ENCODE results near the gene SHROOM1. TPM values are rescaled to one million over a fixed set of nuclear protein-coding genes. Genes with fewer than 3 reads are reported as not detected.

The SHROOM1 gene
- total and polyA plus RNA-seq, 2 experiments from 2014 or later: 2.5 to 5.4 TPM

DNA sequence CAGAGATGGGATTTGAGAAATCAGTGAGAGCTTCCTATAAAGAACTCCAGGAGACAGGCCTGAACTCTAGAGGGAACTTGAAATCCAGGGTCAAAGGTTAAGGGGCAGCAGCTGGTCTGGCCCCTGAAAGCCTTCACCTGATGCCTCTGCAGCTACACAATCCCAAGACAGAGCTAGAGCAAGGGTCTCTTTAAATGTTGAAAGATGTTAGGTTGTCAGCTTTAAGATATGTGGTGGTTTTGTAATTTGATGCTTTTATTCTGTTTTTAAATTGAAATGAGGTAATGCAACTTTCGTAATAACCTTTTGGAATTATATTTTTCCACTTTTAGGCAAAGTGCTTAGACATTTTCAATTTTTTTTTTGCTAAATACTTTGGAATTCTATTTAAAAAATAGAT, 15.0 kb downstream of the SHROOM1 start:
- Mint-ChIP-seq H3K4me3 (peak overlapping the region; percentile 45; the same call in 1 of the 3 replicates), H3K27me3 (ENCODE audit: insufficient read depth, low read depth, poor library complexity) (peaks cover 46% of the 10 kb centered on the region), H3K4me1 (peaks cover 18% of the 10 kb centered on the region), H3K9me3 (peaks cover 3% of the 10 kb centered on the region; the same call in 1 of the 3 replicates), H3K36me3 (ENCODE audit: low read depth) (peaks cover 3% of the 10 kb centered on the region; the same call in 1 of the 3 replicates), H3K27ac (no peak overlapping the region)
- H3K4me3 ChIP-seq: no peak overlapping the region
- no peaks in the 10 kb centered on the region for H3K36me3 ChIP-seq (ENCODE audit: insufficient read depth)
- H3K27me3 ChIP-seq (ENCODE audit: insufficient read depth): peaks cover 84% of the 10 kb centered on the region
- no peaks in the 10 kb centered on the region for H3K79me2 ChIP-seq (replicated peaks; ENCODE audit: insufficient read depth)
- no peak overlapping the region for H3K27ac ChIP-seq (ENCODE audit: low read depth)
- no peak for ATAC-seq
- H3F3A ChIP-seq (replicated peaks; ENCODE audit: low read depth): 0 out of 2 replicates have a peak, but pooled peaks cover 4% of the 10 kb centered on the region
- no peak for TF ChIP-seq ZNF331 (CRISPR knock-in tag; IDR thresholded peaks at IDR 0.05; ENCODE audit: low read depth)
- no peak for TF ChIP-seq CREB1 (CRISPR knock-in tag; IDR thresholded peaks at IDR 0.05; ENCODE audit: low read depth)
- no peak for TF ChIP-seq ZNF114 (CRISPR knock-in tag; IDR thresholded peaks at IDR 0.05)
- TF ChIP-seq, protein P1, sequence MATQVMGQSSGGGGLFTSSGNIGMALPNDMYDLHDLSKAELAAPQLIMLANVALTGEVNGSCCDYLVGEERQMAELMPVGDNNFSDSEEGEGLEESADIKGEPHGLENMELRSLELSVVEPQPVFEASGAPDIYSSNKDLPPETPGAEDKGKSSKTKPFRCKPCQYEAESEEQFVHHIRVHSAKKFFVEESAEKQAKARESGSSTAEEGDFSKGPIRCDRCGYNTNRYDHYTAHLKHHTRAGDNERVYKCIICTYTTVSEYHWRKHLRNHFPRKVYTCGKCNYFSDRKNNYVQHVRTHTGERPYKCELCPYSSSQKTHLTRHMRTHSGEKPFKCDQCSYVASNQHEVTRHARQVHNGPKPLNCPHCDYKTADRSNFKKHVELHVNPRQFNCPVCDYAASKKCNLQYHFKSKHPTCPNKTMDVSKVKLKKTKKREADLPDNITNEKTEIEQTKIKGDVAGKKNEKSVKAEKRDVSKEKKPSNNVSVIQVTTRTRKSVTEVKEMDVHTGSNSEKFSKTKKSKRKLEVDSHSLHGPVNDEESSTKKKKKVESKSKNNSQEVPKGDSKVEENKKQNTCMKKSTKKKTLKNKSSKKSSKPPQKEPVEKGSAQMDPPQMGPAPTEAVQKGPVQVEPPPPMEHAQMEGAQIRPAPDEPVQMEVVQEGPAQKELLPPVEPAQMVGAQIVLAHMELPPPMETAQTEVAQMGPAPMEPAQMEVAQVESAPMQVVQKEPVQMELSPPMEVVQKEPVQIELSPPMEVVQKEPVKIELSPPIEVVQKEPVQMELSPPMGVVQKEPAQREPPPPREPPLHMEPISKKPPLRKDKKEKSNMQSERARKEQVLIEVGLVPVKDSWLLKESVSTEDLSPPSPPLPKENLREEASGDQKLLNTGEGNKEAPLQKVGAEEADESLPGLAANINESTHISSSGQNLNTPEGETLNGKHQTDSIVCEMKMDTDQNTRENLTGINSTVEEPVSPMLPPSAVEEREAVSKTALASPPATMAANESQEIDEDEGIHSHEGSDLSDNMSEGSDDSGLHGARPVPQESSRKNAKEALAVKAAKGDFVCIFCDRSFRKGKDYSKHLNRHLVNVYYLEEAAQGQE (IDR thresholded peaks at IDR 0.05; ENCODE audit: unreplicated experiment): no peak
- TF ChIP-seq JUNB (IDR thresholded peaks at IDR 0.05; ENCODE audit: unreplicated experiment): no peak
- TF ChIP-seq, protein P2, sequence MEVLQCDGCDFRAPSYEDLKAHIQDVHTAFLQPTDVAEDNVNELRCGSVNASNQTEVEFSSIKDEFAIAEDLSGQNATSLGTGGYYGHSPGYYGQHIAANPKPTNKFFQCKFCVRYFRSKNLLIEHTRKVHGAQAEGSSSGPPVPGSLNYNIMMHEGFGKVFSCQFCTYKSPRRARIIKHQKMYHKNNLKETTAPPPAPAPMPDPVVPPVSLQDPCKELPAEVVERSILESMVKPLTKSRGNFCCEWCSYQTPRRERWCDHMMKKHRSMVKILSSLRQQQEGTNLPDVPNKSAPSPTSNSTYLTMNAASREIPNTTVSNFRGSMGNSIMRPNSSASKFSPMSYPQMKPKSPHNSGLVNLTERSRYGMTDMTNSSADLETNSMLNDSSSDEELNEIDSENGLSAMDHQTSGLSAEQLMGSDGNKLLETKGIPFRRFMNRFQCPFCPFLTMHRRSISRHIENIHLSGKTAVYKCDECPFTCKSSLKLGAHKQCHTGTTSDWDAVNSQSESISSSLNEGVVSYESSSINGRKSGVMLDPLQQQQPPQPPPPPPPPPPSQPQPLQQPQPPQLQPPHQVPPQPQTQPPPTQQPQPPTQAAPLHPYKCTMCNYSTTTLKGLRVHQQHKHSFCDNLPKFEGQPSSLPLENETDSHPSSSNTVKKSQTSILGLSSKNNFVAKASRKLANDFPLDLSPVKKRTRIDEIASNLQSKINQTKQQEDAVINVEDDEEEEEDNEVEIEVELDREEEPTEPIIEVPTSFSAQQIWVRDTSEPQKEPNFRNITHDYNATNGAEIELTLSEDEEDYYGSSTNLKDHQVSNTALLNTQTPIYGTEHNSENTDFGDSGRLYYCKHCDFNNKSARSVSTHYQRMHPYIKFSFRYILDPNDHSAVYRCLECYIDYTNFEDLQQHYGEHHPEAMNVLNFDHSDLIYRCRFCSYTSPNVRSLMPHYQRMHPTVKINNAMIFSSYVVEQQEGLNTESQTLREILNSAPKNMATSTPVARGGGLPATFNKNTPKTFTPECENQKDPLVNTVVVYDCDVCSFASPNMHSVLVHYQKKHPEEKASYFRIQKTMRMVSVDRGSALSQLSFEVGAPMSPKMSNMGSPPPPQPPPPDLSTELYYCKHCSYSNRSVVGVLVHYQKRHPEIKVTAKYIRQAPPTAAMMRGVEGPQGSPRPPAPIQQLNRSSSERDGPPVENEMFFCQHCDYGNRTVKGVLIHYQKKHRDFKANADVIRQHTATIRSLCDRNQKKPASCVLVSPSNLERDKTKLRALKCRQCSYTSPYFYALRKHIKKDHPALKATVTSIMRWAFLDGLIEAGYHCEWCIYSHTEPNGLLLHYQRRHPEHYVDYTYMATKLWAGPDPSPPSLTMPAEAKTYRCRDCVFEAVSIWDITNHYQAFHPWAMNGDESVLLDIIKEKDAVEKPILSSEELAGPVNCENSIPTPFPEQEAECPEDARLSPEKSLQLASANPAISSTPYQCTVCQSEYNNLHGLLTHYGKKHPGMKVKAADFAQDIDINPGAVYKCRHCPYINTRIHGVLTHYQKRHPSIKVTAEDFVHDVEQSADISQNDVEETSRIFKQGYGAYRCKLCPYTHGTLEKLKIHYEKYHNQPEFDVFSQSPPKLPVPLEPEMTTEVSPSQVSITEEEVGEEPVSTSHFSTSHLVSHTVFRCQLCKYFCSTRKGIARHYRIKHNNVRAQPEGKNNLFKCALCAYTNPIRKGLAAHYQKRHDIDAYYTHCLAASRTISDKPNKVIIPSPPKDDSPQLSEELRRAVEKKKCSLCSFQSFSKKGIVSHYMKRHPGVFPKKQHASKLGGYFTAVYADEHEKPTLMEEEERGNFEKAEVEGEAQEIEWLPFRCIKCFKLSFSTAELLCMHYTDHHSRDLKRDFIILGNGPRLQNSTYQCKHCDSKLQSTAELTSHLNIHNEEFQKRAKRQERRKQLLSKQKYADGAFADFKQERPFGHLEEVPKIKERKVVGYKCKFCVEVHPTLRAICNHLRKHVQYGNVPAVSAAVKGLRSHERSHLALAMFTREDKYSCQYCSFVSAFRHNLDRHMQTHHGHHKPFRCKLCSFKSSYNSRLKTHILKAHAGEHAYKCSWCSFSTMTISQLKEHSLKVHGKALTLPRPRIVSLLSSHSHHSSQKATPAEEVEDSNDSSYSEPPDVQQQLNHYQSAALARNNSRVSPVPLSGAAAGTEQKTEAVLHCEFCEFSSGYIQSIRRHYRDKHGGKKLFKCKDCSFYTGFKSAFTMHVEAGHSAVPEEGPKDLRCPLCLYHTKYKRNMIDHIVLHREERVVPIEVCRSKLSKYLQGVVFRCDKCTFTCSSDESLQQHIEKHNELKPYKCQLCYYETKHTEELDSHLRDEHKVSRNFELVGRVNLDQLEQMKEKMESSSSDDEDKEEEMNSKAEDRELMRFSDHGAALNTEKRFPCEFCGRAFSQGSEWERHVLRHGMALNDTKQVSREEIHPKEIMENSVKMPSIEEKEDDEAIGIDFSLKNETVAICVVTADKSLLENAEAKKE (CRISPR knock-in tag; IDR thresholded peaks at IDR 0.05): no peak
- TF ChIP-seq POLR2AphosphoS5 (IDR thresholded peaks at IDR 0.05; ENCODE audit: low read depth): no peak
- TF ChIP-seq, protein P3, sequence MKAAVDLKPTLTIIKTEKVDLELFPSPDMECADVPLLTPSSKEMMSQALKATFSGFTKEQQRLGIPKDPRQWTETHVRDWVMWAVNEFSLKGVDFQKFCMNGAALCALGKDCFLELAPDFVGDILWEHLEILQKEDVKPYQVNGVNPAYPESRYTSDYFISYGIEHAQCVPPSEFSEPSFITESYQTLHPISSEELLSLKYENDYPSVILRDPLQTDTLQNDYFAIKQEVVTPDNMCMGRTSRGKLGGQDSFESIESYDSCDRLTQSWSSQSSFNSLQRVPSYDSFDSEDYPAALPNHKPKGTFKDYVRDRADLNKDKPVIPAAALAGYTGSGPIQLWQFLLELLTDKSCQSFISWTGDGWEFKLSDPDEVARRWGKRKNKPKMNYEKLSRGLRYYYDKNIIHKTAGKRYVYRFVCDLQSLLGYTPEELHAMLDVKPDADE (IDR thresholded peaks at IDR 0.05): no peak
- TF ChIP-seq, protein P4, sequence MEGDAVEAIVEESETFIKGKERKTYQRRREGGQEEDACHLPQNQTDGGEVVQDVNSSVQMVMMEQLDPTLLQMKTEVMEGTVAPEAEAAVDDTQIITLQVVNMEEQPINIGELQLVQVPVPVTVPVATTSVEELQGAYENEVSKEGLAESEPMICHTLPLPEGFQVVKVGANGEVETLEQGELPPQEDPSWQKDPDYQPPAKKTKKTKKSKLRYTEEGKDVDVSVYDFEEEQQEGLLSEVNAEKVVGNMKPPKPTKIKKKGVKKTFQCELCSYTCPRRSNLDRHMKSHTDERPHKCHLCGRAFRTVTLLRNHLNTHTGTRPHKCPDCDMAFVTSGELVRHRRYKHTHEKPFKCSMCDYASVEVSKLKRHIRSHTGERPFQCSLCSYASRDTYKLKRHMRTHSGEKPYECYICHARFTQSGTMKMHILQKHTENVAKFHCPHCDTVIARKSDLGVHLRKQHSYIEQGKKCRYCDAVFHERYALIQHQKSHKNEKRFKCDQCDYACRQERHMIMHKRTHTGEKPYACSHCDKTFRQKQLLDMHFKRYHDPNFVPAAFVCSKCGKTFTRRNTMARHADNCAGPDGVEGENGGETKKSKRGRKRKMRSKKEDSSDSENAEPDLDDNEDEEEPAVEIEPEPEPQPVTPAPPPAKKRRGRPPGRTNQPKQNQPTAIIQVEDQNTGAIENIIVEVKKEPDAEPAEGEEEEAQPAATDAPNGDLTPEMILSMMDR (conservative IDR thresholded peaks at IDR 0.05; ENCODE audit: low read depth in 2 of 2): no peak
- no peak overlapping the region for H2AFZ ChIP-seq
- peaks cover 6% of the 10 kb centered on the region for H4K20me1 ChIP-seq (replicated peaks; ENCODE audit: insufficient read depth)
- no peak overlapping the region for H3K4me2 ChIP-seq
- peaks cover 17% of the 10 kb centered on the region; the same call in 1 of the 2 replicates for H3K4me1 ChIP-seq (ENCODE audit: insufficient read depth)
- DNase-seq (ENCODE audit: low spot score): no peak
- no peaks in the 10 kb centered on the region for H3K9me2 ChIP-seq (ENCODE audit: insufficient read depth)
